HG03066 (cell line): Measurements from ENCODE around the gene ARHGEF6.

ENCODE experiments used
- ATAC-seq: cut with Tn5 transposase; IDR thresholded peaks from one replicate; pipeline ENCODE4 v1.9.1; 2021; ENCODE audit warnings: low read depth; ENCODE audit not compliant: unreplicated experiment

Gene ARHGEF6

GRCh38 chrX:136656361-136656964 is 124.3 kb downstream of the ARHGEF6 start:
- no peak for ATAC-seq

- ATAC-seq = no peak
Measured at GRCh38 chrX:136652822-136653723, 127.7 kb downstream of the ARHGEF6 start.

GRCh38 chrX:136650811-136651210 is 129.9 kb downstream of the ARHGEF6 start:
- no peak for ATAC-seq

GRCh38 chrX:136647677-136648360 is 132.9 kb downstream of the ARHGEF6 start, which contains the start of gene CD40LG:
Gene CD40LG (plus strand): TSS chrX:136648158. CDS start chrX:136648249, 91 bp downstream.
- ATAC-seq = no peak

GRCh38 chrX:136646602-136647239 is 134.0 kb downstream of the ARHGEF6 start:
- no peak for ATAC-seq

- ATAC-seq = no peak
Measured at GRCh38 chrX:136643243-136643642, 137.5 kb downstream of the ARHGEF6 start.

- ATAC-seq = no peak
Measured at GRCh38 chrX:136639506-136640176, 141.1 kb downstream of the ARHGEF6 start.

GRCh38 chrX:136636121-136636520 is 144.6 kb downstream of the ARHGEF6 start:
- no peak for ATAC-seq

GRCh38 chrX:136635235-136635634 is 145.5 kb downstream of the ARHGEF6 start:
- ATAC-seq = peak; percentile 91

- no peak for ATAC-seq
Measured at GRCh38 chrX:136630881-136631280, 149.9 kb downstream of the ARHGEF6 start.

GRCh38 chrX:136629084-136629750 is 151.5 kb downstream of the ARHGEF6 start:
- no peak for ATAC-seq

GRCh38 chrX:136627409-136627808 is 153.3 kb downstream of the ARHGEF6 start:
- no peak for ATAC-seq

- no peak for ATAC-seq
Measured at GRCh38 chrX:136626891-136627290, 153.8 kb downstream of the ARHGEF6 start.

- no peak for ATAC-seq
Measured at GRCh38 chrX:136626237-136626636, 154.5 kb downstream of the ARHGEF6 start.

- ATAC-seq = no peak
Measured at GRCh38 chrX:136625246-136625645, 155.5 kb downstream of the ARHGEF6 start.

GRCh38 chrX:136623396-136623795 is 157.3 kb downstream of the ARHGEF6 start:
- ATAC-seq = no peak

GRCh38 chrX:136622568-136622967 is 158.2 kb downstream of the ARHGEF6 start:
- ATAC-seq = no peak

- no peak for ATAC-seq
Measured at GRCh38 chrX:136620780-136621179, 160.0 kb downstream of the ARHGEF6 start.

GRCh38 chrX:136619899-136620505 is 160.7 kb downstream of the ARHGEF6 start:
- ATAC-seq = no peak
